ENCODE measurements around the gene FAM111B.
"Not testable (repeated sequence)": the region's sequence is repeated elsewhere in the genome, so short reads cannot be mapped to it uniquely, and the experiment has no call there.

The FAM111B gene

GRCh38 chr11:59106363-59107336 lies at the start of gene FAM111B:
Gene FAM111B (plus strand): TSS chr11:59107237. CDS start chr11:59109626, 2,389 bp downstream.
- DNase-seq: peak; percentile 96

GRCh38 chr11:59058120-59059033 lies 48.7 kb upstream of the FAM111B start:
- peak; percentile 93 for DNase-seq

- DNase-seq: not testable (repeated sequence)
Observed at GRCh38 chr11:59060096-59060495, 46.9 kb upstream of the FAM111B start.

GRCh38 chr11:59062602-59063529 lies 44.2 kb upstream of the FAM111B start:
- DNase-seq: peak; percentile 80

GRCh38 chr11:59063996-59064727 lies 42.9 kb upstream of the FAM111B start:
- DNase-seq: not testable (repeated sequence)

- DNase-seq: no peak
Observed at GRCh38 chr11:59069087-59069486, 38.0 kb upstream of the FAM111B start.

- DNase-seq: no peak
Observed at GRCh38 chr11:59076876-59077571, 30.0 kb upstream of the FAM111B start.

- no peak for DNase-seq
Observed at GRCh38 chr11:59078435-59078834, 28.6 kb upstream of the FAM111B start.

GRCh38 chr11:59079086-59079485 lies 28.0 kb upstream of the FAM111B start:
- no peak for DNase-seq

GRCh38 chr11:59080421-59080820 lies 26.6 kb upstream of the FAM111B start:
- DNase-seq: not testable (repeated sequence)

- not testable (repeated sequence) for DNase-seq
Observed at GRCh38 chr11:59081430-59082020, 25.5 kb upstream of the FAM111B start.

GRCh38 chr11:59086007-59086406 lies 21.0 kb upstream of the FAM111B start, which contains the start of gene GLYATL1B:
Gene GLYATL1B (plus strand): TSS chr11:59086307. CDS start chr11:59086307, 0 bp downstream.
- not testable (repeated sequence) for DNase-seq

GRCh38 chr11:59088162-59088561 lies 18.9 kb upstream of the FAM111B start:
- no peak for DNase-seq

GRCh38 chr11:59093576-59093975 lies 13.5 kb upstream of the FAM111B start:
- DNase-seq: not testable (repeated sequence)

GRCh38 chr11:59095225-59095624 lies 11.8 kb upstream of the FAM111B start:
- not testable (repeated sequence) for DNase-seq

- not testable (repeated sequence) for DNase-seq
Observed at GRCh38 chr11:59095972-59096575, 11.0 kb upstream of the FAM111B start.

- peak; percentile 64 for DNase-seq
Observed at GRCh38 chr11:59097113-59097708, 9.8 kb upstream of the FAM111B start.

GRCh38 chr11:59097938-59098337 lies 9.1 kb upstream of the FAM111B start:
- not testable (repeated sequence) for DNase-seq

GRCh38 chr11:59102259-59102765 lies 4.7 kb upstream of the FAM111B start:
- peak; percentile 77 for DNase-seq

All from DMS53 (cell line).